Right atrium auricular region (tissue), 2 donors: ENCODE data around the gene YPEL1. TPM values are rescaled to one million over a fixed set of nuclear protein-coding genes. Genes with fewer than 3 reads are reported as not detected.

Experiments
- DNase-seq: peaks from one replicate; pipeline ENCODE4 v3.0.0-alpha.2; 2019; ENCODE audit warnings: low spot score
- H3K27ac ChIP-seq, 2 donors: fragments of 200-600 bp; sonication (generic); 1 replicate in 1 of 2; 2 replicates in 1 of 2; pipeline ENCODE4 v1.5.1; 2016 to 2019
- H3K27me3 ChIP-seq, 2 donors: fragments of 200-600 bp; sonication (generic); one replicate each; pipeline versions ENCODE4 v1.5.1 to v1.6.0; 2017 to 2019
- H3K36me3 ChIP-seq: fragments of 200-600 bp; sonication (generic); one replicate; pipeline ENCODE4 v1.5.1; 2016
- H3K4me1 ChIP-seq, 2 donors: fragments of 200-600 bp; sonication (generic); one replicate each; pipeline versions ENCODE4 v1.5.1 to v1.6.0; 2017 to 2019
- H3K4me3 ChIP-seq, 2 donors: fragments of 200-600 bp; sonication (generic); 1 replicate in 1 of 2; 2 replicates in 1 of 2; pipeline ENCODE4 v1.5.1; 2017 to 2019; ENCODE audit warnings: mild to moderate bottlenecking in 1 of 2, moderate library complexity in 1 of 2
- H3K9me3 ChIP-seq, 2 donors: fragments of 200-600 bp; sonication (generic); one replicate each; pipeline ENCODE4 v1.5.1; 2019
- total RNA-seq, 2 donors: library from RNA; depleted of rRNA; stranded (reverse); fragments of >200 nt; gene quantifications; one replicate each; pipeline ENCODE4 v1.1.0, GENCODE V29; 2016
- TF ChIP-seq, protein P1 (sequence below), 2 donors: fragments of 200-600 bp; sonication (generic); IDR thresholded peaks; one replicate each; pipeline ENCODE4 v1.5.1; 2019; ENCODE audit warnings: antibody characterized with exemption in 2 of 2

The YPEL1 gene
- total RNA-seq, 2 donors from 2014 or later: 5.0 to 11.5 TPM

GRCh38 chr22:21758091-21758864 lies 22.7 kb upstream of the YPEL1 start:
- Histone ChIP-seq H3K4me3 (no peak overlapping the region), H3K4me1 (peaks cover 0 to 22% of the 10 kb centered on the region in 2 donors), H3K9me3 (no peaks in the 10 kb centered on the region), H3K36me3 (peaks cover 39% of the 10 kb centered on the region), H3K27ac (no peak overlapping the region), H3K27me3 (no peaks in the 10 kb centered on the region)
- DNase-seq: no peak
- TF ChIP-seq, protein P1, sequence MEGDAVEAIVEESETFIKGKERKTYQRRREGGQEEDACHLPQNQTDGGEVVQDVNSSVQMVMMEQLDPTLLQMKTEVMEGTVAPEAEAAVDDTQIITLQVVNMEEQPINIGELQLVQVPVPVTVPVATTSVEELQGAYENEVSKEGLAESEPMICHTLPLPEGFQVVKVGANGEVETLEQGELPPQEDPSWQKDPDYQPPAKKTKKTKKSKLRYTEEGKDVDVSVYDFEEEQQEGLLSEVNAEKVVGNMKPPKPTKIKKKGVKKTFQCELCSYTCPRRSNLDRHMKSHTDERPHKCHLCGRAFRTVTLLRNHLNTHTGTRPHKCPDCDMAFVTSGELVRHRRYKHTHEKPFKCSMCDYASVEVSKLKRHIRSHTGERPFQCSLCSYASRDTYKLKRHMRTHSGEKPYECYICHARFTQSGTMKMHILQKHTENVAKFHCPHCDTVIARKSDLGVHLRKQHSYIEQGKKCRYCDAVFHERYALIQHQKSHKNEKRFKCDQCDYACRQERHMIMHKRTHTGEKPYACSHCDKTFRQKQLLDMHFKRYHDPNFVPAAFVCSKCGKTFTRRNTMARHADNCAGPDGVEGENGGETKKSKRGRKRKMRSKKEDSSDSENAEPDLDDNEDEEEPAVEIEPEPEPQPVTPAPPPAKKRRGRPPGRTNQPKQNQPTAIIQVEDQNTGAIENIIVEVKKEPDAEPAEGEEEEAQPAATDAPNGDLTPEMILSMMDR (IDR thresholded peaks at IDR 0.05): no peak

DNA sequence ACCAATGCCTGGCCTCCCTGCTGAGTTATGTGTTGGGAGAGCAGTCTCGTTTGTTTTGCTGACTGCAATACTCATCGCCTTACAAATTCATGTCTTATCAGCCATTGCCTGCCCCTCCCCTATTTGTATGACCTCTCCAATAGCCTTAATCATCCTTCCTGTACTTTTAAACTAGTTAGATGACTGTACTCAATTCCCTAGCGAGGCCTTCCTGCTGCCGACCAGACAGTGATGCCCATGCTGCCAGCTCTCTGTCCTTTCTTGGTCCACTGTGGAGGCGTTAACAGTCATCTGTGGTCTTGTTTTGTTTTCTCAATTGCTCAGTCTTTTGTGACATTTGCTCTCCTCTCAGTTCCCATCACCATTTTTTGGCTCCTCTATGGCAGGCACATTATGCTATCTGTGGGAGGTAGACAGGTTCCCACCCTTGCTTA lies 20.3 kb upstream of the YPEL1 start:
- TF ChIP-seq, protein P1 (IDR thresholded peaks at IDR 0.05): no peak
- peak overlapping the region in 1 of 2 donors; percentile 14 for H3K27ac ChIP-seq
- H3K4me1 ChIP-seq: peaks cover 0 to 22% of the 10 kb centered on the region in 2 donors

DNA sequence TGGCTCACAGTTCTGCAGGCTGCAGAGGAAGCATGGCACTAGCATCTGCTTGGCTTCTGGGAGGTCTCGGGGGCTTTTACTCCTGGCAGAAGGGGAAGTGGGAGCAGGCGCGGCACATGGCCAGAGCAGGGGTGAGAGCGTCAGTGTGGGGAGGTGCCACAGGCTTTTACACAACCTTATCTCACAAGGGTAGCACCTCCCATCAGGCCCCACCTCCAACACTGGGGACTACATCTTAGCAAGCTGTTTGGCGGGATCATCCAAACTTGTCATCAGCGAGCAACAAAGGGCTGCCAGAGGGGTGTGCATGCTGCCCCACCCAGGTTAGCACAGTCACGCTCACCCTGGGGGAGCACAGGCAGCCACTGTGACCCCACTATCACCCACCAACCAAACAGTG lies 18.9 kb upstream of the YPEL1 start:
- H3K27ac ChIP-seq: peak overlapping the region in 1 of 2 donors; percentile 14
- peak; percentile 64 for DNase-seq
- H3K36me3 ChIP-seq: peaks cover 11% of the 10 kb centered on the region
- no peaks in the 10 kb centered on the region for H3K27me3 ChIP-seq
- peaks cover 0 to 22% of the 10 kb centered on the region in 2 donors for H3K4me1 ChIP-seq
- no peak overlapping the region for H3K4me3 ChIP-seq
- no peaks in the 10 kb centered on the region for H3K9me3 ChIP-seq
- TF ChIP-seq, protein P1 (IDR thresholded peaks at IDR 0.05): no peak

More for the DNA sequence above, 20.3 kb upstream of the YPEL1 start:
- peaks cover 15% of the 10 kb centered on the region for H3K36me3 ChIP-seq
- no peak overlapping the region for H3K4me3 ChIP-seq
- H3K27me3 ChIP-seq: no peaks in the 10 kb centered on the region
- H3K9me3 ChIP-seq: no peaks in the 10 kb centered on the region
- no peak for DNase-seq

DNA sequence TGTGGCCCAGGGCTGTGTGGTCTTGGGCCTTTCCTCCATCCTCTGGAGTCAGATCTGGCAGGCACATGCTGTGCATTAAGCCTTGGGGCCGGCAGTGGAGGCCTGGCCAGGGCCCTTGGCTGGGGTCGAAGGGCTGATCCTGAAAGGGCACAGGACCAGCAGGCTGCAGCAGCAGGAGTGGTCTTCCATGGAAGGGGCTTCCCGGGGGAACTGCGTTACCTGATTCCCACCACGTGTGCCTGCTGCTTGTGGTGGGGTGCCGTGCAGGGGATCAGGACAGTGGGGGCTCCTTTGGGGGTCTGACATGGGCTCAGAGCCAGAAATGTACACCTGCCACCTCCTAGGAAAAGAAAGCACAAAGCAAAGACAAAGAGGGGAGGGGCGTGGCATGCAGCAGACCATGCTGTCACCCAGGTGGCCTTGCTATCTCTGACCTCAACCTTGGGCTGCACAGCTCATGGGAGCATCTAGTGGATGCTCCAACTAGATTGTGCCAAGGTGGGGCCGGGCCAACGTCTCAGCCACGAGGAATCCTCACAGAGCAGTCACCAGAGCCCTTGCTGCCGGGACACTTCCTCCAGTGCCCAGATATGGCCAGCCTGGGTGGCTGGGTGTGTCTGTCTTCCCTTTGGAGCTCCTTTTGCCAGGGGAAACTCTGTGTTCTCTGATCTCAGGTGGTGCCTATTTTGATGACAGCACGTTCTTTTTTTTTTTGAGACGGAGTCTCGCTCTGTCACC lies 17.9 kb upstream of the YPEL1 start:
- Histone ChIP-seq H3K9me3 (no peaks in the 10 kb centered on the region), H3K4me3 (no peak overlapping the region), H3K36me3 (peaks cover 2% of the 10 kb centered on the region), H3K27ac (no peak overlapping the region), H3K4me1 (peaks cover 0 to 22% of the 10 kb centered on the region in 2 donors), H3K27me3 (no peaks in the 10 kb centered on the region)
- TF ChIP-seq, protein P1 (IDR thresholded peaks at IDR 0.05): no peak
- no peak for DNase-seq

DNA sequence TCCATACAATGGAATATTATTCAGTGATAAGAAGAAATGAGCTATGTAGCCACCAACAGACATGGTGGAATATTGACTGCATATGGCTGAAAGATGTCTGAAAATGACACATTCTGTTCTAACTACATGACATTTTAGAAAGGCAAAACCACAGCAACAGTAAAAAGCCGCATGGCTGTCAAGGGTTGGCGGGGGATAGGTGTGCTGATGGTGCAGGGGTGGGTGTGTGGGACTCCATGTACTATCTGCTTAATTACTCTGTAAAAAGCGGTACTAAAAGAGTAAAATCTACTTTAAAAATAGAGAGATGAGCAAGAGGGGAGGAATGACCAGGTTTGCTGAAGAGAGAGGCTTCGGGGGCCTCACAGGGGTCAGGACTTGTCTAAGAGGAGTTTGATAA lies 16.7 kb upstream of the YPEL1 start:
- no peaks in the 10 kb centered on the region for H3K27me3 ChIP-seq
- no peaks in the 10 kb centered on the region for H3K9me3 ChIP-seq
- H3K4me1 ChIP-seq: peaks cover 0 to 22% of the 10 kb centered on the region in 2 donors
- TF ChIP-seq, protein P1 (IDR thresholded peaks at IDR 0.05): no peak
- H3K36me3 ChIP-seq: no peaks in the 10 kb centered on the region
- no peak for DNase-seq
- H3K27ac ChIP-seq: no peak overlapping the region
- H3K4me3 ChIP-seq: no peak overlapping the region
